Measurements from ENCODE around the gene SULT2B1.

DNA sequence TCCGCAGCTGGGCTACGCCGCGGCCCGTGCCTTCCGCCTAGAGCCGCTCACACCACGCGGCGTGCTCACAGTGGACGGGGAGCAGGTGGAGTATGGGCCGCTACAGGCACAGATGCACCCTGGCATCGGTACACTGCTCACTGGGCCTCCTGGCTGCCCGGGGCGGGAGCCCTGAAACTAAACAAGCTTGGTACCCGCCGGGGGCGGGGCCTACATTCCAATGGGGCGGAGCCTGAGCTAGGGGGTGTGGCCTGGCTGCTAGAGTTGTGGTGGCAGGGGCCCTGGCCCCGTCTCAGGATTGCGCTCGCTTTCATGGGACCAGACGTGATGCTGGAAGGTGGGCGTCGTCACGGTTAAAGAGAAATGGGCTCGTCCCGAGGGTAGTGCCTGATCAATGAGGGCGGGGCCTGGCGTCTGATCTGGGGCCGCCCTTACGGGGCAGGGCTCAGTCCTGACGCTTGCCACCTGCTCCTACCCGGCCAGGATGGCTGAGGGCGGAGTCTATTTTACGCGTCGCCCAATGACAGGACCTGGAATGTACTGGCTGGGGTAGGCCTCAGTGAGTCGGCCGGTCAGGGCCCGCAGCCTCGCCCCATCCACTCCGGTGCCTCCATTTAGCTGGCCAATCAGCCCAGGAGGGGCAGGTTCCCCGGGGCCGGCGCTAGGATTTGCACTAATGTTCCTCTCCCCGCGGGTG is 77.8 kb downstream of the SULT2B1 start:
- TF ChIP-seq POLR2A (IDR thresholded peaks at IDR 0.05; ENCODE audit: low read length) = no peak
- no peak for TF ChIP-seq GATA1 (IDR thresholded peaks at IDR 0.05; ENCODE audit: low read depth, low read length)

All from erythroblast (primary cell).